Left ventricle myocardium inferior (tissue), 1 donor: ENCODE results near the gene DAAM2. TPM values are rescaled to one million over a fixed set of nuclear protein-coding genes. Genes with fewer than 3 reads are reported as not detected.

Source experiments
- DNase-seq: peaks from one replicate; pipeline ENCODE4 v3.0.0-alpha.2; 2020
- H3K27ac ChIP-seq: fragments of 200-600 bp; replicated peaks from 2 replicates; pipeline ENCODE4 v1.8.0; 2021
- H3K27me3 ChIP-seq: fragments of 200-600 bp; 2 replicates; pipeline ENCODE4 v1.8.0; 2021; ENCODE audit warnings: low read depth
- H3K36me3 ChIP-seq: fragments of 200-600 bp; 2 replicates; pipeline ENCODE4 v1.8.0; 2021
- H3K4me1 ChIP-seq: fragments of 200-600 bp; 2 replicates; pipeline ENCODE4 v1.8.0; 2021
- H3K4me3 ChIP-seq: fragments of 200-600 bp; 2 replicates; pipeline ENCODE4 v1.8.0; 2021; ENCODE audit warnings: mild to moderate bottlenecking, moderate library complexity
- H3K9me3 ChIP-seq: fragments of 200-600 bp; replicated peaks from 2 replicates; pipeline ENCODE4 v1.8.0; 2021
- intact Hi-C: fragments of 100-400 bp; cut with micrococcal nuclease; formaldehyde crosslinking; loops from one replicate; pipeline ENCODE4 v1.11.0; 2022
- total RNA-seq: library from RNA; stranded (reverse); fragmentation: NEBNext Ultra II Directional; extraction: Animal tissue kit (Norgen Biotek cat#: 25700); gene quantifications from one replicate; pipeline ENCODE4 v1.2.1, GENCODE V29; 2021
- TF ChIP-seq, protein P1 (sequence below): fragments of 200-600 bp; IDR thresholded peaks from 2 replicates; pipeline ENCODE4 v1.8.0; 2021; ENCODE audit warnings: antibody characterized with exemption, mild to moderate bottlenecking, borderline replicate concordance
- donor health status: DM: no; HTN: yes; CAD: no; lungs with severe emphysema.

DAAM2 gene
- total RNA-seq, 1 donor from 2014 or later = 19.1 TPM

DNA sequence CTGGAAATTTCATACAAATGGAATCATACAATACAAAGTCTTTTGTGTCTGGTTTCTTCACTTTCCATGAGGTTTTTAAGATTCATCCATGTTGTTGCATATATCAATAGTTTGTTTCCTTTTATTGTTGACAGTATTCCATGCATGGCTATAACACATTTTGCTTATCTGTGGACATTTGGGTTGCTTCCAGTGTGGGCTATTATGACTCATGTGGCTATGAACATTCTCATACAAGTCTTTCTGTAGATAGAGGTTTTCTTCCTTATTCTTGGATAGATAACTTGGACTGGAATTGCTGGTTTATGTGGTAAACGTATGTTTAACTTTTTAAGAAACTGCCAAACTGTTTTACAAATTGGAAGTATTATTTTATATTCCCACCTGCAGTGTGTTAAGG is 36.9 kb upstream of the DAAM2 start:
- no peaks in the 10 kb centered on the region for H3K36me3 ChIP-seq
- DNase-seq = no peak
- no peaks in the 10 kb centered on the region for H3K9me3 ChIP-seq
- no peak overlapping the region for H3K27ac ChIP-seq
- H3K27me3 ChIP-seq = no peaks in the 10 kb centered on the region
- no peak overlapping the region for H3K4me3 ChIP-seq
- TF ChIP-seq, protein P1, sequence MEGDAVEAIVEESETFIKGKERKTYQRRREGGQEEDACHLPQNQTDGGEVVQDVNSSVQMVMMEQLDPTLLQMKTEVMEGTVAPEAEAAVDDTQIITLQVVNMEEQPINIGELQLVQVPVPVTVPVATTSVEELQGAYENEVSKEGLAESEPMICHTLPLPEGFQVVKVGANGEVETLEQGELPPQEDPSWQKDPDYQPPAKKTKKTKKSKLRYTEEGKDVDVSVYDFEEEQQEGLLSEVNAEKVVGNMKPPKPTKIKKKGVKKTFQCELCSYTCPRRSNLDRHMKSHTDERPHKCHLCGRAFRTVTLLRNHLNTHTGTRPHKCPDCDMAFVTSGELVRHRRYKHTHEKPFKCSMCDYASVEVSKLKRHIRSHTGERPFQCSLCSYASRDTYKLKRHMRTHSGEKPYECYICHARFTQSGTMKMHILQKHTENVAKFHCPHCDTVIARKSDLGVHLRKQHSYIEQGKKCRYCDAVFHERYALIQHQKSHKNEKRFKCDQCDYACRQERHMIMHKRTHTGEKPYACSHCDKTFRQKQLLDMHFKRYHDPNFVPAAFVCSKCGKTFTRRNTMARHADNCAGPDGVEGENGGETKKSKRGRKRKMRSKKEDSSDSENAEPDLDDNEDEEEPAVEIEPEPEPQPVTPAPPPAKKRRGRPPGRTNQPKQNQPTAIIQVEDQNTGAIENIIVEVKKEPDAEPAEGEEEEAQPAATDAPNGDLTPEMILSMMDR = no peak
- peaks cover 44% of the 10 kb centered on the region for H3K4me1 ChIP-seq
- intact Hi-C loops = no loop called here

DNA sequence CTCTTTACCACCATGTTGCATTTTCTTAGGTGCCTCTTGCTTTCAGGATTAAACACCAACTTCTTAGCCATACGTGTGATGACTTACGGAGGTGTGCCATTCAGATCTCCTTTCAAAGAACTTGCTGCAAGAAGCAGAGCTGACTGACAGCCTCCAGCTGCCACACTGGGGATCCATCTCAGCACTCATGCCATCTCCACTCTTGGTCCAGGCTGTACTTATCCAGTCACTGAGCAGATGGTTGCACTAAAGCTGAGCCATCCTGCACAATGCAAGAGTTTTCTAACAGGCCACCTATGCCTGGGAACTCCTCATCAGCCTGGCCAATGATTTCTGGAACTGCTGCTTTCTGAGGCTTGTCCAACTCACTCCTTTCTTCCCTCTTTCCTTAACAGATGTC is 35.6 kb upstream of the DAAM2 start:
- H3K4me3 ChIP-seq = no peak overlapping the region
- TF ChIP-seq, protein P1 = no peak
- H3K27ac ChIP-seq = no peak overlapping the region
- intact Hi-C loops = no loop called here
- DNase-seq = no peak
- peaks cover 56% of the 10 kb centered on the region for H3K4me1 ChIP-seq
- H3K27me3 ChIP-seq = no peaks in the 10 kb centered on the region
- no peaks in the 10 kb centered on the region for H3K36me3 ChIP-seq
- no peaks in the 10 kb centered on the region for H3K9me3 ChIP-seq

DNA sequence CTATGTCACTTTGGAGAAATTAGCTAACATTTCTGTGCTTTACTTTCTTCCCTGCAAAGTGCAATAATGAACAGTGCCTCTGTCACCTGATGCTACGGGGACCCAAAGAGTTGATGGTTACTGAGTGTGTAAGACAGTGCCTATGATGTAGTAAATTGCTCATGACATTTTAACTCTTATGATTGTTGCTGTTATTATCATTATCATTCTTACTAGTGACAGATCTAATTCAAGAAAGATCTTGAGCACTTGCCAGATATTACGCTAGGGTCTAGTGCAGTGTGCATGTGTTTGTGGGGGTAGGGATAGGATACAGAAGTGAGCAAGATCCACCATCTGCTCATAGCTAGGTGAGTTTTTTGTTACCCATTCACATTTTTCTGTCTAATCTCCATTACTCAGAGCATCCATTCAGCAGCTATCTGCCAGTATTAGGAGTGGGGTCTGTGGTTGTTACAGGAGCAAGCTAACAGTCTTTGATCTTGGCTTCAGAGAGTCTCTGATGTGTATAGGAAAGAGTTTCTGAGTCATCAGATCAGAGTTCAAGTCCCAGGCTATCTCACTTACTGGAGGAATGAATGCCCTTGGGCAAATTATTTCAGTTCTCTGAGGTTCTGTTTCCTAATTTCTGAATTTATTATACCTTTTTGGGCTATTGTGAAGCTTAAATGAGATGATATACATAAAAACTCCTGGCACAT is 33.1 kb upstream of the DAAM2 start:
- H3K9me3 ChIP-seq = no peaks in the 10 kb centered on the region
- H3K36me3 ChIP-seq = no peaks in the 10 kb centered on the region
- H3K27me3 ChIP-seq = no peaks in the 10 kb centered on the region
- TF ChIP-seq, protein P1 = no peak
- peaks cover 43% of the 10 kb centered on the region for H3K4me1 ChIP-seq
- no peak overlapping the region for H3K4me3 ChIP-seq
- no peak overlapping the region for H3K27ac ChIP-seq
- no peak for DNase-seq
- intact Hi-C loops = no loop called here

DNA sequence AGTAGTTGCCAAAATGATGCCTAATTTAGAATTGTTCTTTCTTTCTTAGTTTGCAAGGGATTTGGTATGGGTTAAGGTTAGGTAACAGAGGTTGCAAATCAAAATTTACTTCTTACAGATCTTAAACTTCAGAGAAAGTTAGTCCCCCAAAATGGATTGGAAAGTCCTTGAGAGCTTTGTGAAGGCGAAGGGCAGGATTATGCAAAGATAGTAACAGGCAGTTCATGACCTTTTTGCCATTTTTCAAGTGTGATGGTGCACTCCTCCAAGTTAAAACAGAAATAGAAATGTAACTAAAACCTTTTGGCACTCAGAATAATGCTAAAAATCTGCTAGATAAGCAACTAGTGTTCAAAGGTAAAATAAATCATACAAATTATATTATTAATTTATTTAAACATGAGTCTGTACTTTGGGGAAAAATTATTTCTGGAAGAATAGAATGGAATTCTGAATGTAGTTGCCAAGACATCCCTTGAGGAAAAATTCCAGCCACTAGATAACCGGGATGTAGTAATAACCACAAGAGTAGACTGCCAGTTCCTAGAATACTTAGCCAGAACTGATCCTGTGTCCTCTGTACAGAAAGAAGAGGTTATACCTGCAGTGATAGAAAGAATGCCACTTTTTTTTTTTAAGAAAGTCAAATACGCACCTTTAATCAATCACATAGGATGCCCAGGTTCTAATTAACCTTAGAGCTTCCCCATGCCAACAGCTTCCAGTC is 31.8 kb upstream of the DAAM2 start:
- TF ChIP-seq, protein P1 = no peak
- no peak overlapping the region for H3K4me3 ChIP-seq
- H3K4me1 ChIP-seq = peaks cover 30% of the 10 kb centered on the region
- intact Hi-C loops = no loop called here
- no peaks in the 10 kb centered on the region for H3K36me3 ChIP-seq
- no peak for DNase-seq
- H3K27ac ChIP-seq = no peak overlapping the region
- no peaks in the 10 kb centered on the region for H3K27me3 ChIP-seq
- H3K9me3 ChIP-seq = no peaks in the 10 kb centered on the region

DNA sequence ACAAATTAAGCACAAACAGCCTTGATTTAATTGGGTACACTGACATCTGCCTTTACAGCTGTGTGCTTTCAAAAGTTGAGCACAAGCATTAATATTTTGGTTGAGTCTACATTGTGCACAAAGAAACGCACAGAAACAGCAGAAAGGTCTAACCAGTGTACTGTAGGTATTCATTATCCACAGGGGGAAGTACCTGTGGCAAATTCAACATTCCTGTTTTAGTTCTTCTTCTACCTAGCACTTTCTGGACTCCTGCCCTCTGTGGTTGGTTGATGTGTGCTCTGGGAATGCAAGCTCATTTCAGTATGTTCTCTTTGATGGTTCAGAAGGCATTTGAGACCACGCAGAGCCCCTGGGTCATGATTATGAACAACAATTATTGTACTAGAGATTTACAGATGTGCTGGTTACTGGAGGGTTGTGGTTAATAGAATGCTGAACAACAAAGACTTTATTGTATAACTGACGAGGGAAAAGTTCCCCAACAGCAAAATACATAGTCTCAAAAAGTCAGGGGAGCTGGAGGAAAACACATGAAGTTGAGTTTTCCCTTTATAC is 26.6 kb upstream of the DAAM2 start:
- no peaks in the 10 kb centered on the region for H3K36me3 ChIP-seq
- no peak overlapping the region for H3K27ac ChIP-seq
- no peaks in the 10 kb centered on the region for H3K9me3 ChIP-seq
- peaks cover 8% of the 10 kb centered on the region for H3K4me1 ChIP-seq
- no peak overlapping the region for H3K4me3 ChIP-seq
- intact Hi-C loops = no loop called here
- no peak for DNase-seq
- TF ChIP-seq, protein P1 = no peak
- no peaks in the 10 kb centered on the region for H3K27me3 ChIP-seq
